ENCODE data around the gene SZT2. TPM values are rescaled to one million over a fixed set of nuclear protein-coding genes. Genes with fewer than 3 reads are reported as not detected.

Gene SZT2
- total and polyA plus RNA-seq, 2 of the 13 experiments (the other 11 are each of a cell fraction or from before 2014, with no cell fraction given) = 8.0 to 8.8 TPM

DNA sequence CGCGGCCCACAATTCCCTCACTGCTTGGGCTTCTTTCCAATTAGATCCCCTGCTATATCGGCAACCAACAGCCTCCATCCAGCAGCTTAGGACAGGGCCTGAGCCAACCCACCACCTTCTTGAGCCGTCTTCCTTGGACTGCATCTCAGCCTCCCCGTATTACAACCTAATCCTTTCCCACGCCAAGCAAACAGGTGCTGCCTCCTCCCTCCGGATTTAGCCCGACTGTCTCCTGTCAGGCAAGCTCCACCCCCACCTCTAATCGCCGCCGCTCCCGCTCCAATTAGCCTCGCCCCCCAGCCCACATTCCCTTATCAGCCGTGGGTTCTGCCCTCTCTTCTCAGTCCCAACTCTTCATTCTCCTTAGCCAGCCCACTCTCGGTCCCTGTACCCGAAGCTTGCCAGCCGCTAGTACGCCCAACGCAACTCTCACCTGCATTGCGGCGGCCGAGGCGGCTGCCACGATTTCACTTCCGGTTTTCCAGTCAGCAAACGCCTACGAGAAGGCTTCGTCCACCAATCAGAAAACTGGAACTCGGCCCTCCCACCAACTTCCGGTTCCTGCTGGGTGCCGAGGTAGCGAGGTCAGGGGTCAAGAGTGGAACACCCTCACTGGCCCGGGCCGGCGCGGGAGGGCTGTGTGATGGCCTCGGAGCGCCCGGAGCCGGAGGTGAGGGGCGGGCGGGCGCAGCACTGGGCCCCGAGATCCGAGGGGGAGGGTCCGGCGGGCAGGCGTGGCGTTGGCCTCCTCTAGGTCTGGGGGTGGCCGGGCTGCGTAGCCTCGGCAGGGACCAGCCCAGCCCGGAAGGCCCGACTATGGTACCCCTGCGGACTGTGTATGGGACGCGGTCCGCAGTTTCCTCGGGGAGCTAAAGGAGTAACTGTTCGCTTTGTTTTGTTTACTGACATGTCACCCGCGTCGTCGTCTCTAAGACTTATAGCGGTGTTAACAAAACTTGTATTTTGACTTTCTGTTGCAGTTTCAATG is at the start of gene SZT2, which contains the start of gene MED8 (continued):
- TF ChIP-seq TERF1 (CRISPR knock-in tag; IDR thresholded peaks at IDR 0.05) = no peak
- no peak for TF ChIP-seq ZNF225 (CRISPR knock-in tag; IDR thresholded peaks at IDR 0.05)
- no peak for TF ChIP-seq ZNF572 (CRISPR knock-in tag; IDR thresholded peaks at IDR 0.05)
- no peak for TF ChIP-seq MEIS2 (CRISPR knock-in tag; IDR thresholded peaks at IDR 0.05)
- TF ChIP-seq ZNF24 (IDR thresholded peaks at IDR 0.05) = no peak
- no peak for TF ChIP-seq GTF2F1 (IDR thresholded peaks at IDR 0.05; ENCODE audit: low read length)
- TF ChIP-seq ZBTB8A (CRISPR knock-in tag; IDR thresholded peaks at IDR 0.05; ENCODE audit: borderline replicate concordance, low read depth) = no peak; the same call in 1 of the 2 replicates
- no peak for TF ChIP-seq FOXO4 (CRISPR knock-in tag; conservative IDR thresholded peaks at IDR 0.05)
- TF ChIP-seq PAF1 (CRISPR knock-in tag; IDR thresholded peaks at IDR 0.05) = no peak
- TF ChIP-seq ZNF709 (CRISPR knock-in tag; IDR thresholded peaks at IDR 0.05) = no peak
- peak; percentile 87 for TF ChIP-seq GABPA (IDR thresholded peaks at IDR 0.05; ENCODE audit: low read depth, low read length)
- TF ChIP-seq GABPA (CRISPR knock-in tag; IDR thresholded peaks at IDR 0.05; ENCODE audit: low read depth) = peak; percentile 98
- TF ChIP-seq AHDC1 (CRISPR knock-in tag; IDR thresholded peaks at IDR 0.05; ENCODE audit: borderline replicate concordance) = no peak
- no peak for TF ChIP-seq ZFP36 (IDR thresholded peaks at IDR 0.05; ENCODE audit: borderline replicate concordance, low read depth, low read length, partially characterized antibody)
- no peak for TF ChIP-seq ZNF382 (CRISPR knock-in tag; IDR thresholded peaks at IDR 0.05; ENCODE audit: borderline replicate concordance)
